Measurements from ENCODE around the gene MED13L.

MED13L gene

DNA sequence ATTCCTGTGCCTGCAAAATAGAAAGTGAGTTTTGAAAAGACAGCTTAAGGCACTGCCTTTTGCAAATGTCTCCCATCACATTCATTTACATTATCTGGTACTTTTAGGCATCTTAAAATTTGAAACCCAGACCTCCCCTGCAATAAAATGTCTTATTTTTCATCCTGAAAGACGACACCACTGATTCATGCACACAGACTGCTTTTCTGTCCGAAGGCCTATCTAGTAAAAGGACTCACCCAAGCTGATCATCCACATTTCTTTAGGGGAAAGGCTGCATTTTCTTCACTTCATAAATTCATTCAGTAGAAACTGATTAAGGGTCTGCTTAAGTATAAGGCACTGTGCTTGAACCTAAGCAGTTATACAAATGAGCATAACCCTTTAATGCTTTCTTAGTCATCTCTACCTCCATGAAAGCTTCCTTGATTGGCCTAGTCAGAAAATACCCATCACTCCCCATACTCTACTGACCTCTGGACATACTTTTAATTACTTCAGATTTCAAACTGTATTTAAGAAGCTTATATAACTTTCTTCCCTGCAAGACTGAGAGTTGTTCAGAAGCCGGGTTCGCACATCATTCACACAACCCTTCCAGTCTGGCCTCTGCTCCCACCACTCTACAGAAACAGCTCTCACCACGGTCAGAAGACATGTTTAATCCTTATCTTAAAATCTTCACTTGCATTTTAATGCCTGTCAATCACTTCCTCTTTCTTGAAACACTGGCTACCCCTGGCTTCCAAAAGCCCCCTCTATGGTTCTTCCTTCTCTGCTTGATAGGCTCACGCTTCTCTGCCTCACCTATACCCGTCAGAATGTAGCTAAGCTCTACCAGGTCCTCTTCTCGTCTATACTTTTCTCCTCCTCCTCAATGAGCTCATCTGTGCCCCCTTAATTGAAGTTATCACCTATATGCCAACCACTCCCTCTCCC is 288.6 kb downstream of the MED13L start:
- no peak overlapping the region for H4K8ac ChIP-seq (ENCODE audit: low read depth, low read length)
- peak overlapping the region; percentile 14 for H3K27ac ChIP-seq (ENCODE audit: low read depth, low read length)
- no peak overlapping the region for H2BK120ac ChIP-seq (ENCODE audit: low read depth, low read length)
- WGBS (ENCODE audit: extremely low coverage, insufficient coverage, low lambda C conversion rate), result no CpG with 5 or more reads among the region's 8 CpGs
- H3K4me2 ChIP-seq (ENCODE audit: low read length), result no peak overlapping the region
- H3K23ac ChIP-seq (ENCODE audit: low read length), result no peak overlapping the region
- no peak overlapping the region for H3K4ac ChIP-seq (ENCODE audit: low read depth, low read length)
- peaks cover 5% of the 10 kb centered on the region for H3K36me3 ChIP-seq (ENCODE audit: control insufficient read depth, insufficient read depth, low read length)
- H2AK5ac ChIP-seq (ENCODE audit: low read length), result no peak overlapping the region
- H3K18ac ChIP-seq (ENCODE audit: low read length), result no peak overlapping the region
- H3K79me1 ChIP-seq (ENCODE audit: low read length), result peaks cover 9% of the 10 kb centered on the region
- H3K4me3 ChIP-seq (ENCODE audit: low read length), result no peak overlapping the region
- peaks cover 4% of the 10 kb centered on the region for H3K79me2 ChIP-seq (ENCODE audit: control insufficient read depth, insufficient read depth, low read length)
- H2BK5ac ChIP-seq (ENCODE audit: low read length), result no peak overlapping the region
- DNase-seq, result no peak
- H4K5ac ChIP-seq (ENCODE audit: low read length), result no peak overlapping the region
- no peak overlapping the region for H3K56ac ChIP-seq (ENCODE audit: low read length)
- H3K27me3 ChIP-seq (ENCODE audit: insufficient read depth, low read length, poor library complexity), result no peaks in the 10 kb centered on the region
- no peak overlapping the region for H2BK15ac ChIP-seq (replicated peaks; ENCODE audit: low read depth)
- H3K4me1 ChIP-seq (ENCODE audit: control insufficient read depth, low read depth, low read length), result peaks cover 12% of the 10 kb centered on the region
- H3K9ac ChIP-seq (ENCODE audit: low read length), result no peak overlapping the region

DNA sequence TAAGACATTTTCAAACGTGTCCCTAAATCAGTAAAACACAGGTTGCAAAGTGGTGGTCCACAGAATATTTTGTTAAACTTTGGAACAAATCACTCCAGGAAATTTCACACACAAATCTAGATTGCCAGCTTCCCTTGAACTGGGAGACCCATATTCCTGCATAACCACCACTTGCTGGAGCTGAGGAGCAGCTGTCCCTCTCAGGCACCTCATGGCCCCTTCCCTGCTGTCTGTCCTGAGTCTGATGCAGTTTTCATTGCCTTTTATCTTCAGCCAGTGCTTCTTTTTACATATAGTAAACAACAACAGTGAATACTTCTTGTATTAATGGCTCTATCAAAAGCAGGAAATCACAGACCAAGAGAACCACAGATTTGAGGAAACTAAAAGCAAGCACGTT is 289.3 kb downstream of the MED13L start:
- H3K4me1 ChIP-seq (ENCODE audit: control insufficient read depth, low read depth, low read length), result peaks cover 12% of the 10 kb centered on the region
- H3K27me3 ChIP-seq (ENCODE audit: insufficient read depth, low read length, poor library complexity), result no peaks in the 10 kb centered on the region
- H3K56ac ChIP-seq (ENCODE audit: low read length), result no peak overlapping the region
- H2BK15ac ChIP-seq (replicated peaks; ENCODE audit: low read depth), result no peak overlapping the region
- peak; percentile 48 for DNase-seq
- no peak overlapping the region for H3K4me2 ChIP-seq (ENCODE audit: low read length)
- H3K36me3 ChIP-seq (ENCODE audit: control insufficient read depth, insufficient read depth, low read length), result peaks cover 5% of the 10 kb centered on the region
- no peak overlapping the region for H2BK120ac ChIP-seq (ENCODE audit: low read depth, low read length)
- whole genome bisulfite sequencing (ENCODE audit: extremely low coverage, insufficient coverage, low lambda C conversion rate), result no CpG with 5 or more reads among the region's 2 CpGs
- H3K4me3 ChIP-seq (ENCODE audit: low read length), result no peak overlapping the region
- no peak overlapping the region for H2BK5ac ChIP-seq (ENCODE audit: low read length)
- peaks cover 4% of the 10 kb centered on the region for H3K79me2 ChIP-seq (ENCODE audit: control insufficient read depth, insufficient read depth, low read length)
- H3K27ac ChIP-seq (ENCODE audit: low read depth, low read length), result no peak overlapping the region
- H3K79me1 ChIP-seq (ENCODE audit: low read length), result peaks cover 9% of the 10 kb centered on the region
- no peak overlapping the region for H4K8ac ChIP-seq (ENCODE audit: low read depth, low read length)
- H3K23ac ChIP-seq (ENCODE audit: low read length), result no peak overlapping the region
- no peak overlapping the region for H2AK5ac ChIP-seq (ENCODE audit: low read length)
- no peak overlapping the region for H3K4ac ChIP-seq (ENCODE audit: low read depth, low read length)
- no peak overlapping the region for H4K5ac ChIP-seq (ENCODE audit: low read length)
- H3K18ac ChIP-seq (ENCODE audit: low read length), result no peak overlapping the region
- no peak overlapping the region for H3K9ac ChIP-seq (ENCODE audit: low read length)

DNA sequence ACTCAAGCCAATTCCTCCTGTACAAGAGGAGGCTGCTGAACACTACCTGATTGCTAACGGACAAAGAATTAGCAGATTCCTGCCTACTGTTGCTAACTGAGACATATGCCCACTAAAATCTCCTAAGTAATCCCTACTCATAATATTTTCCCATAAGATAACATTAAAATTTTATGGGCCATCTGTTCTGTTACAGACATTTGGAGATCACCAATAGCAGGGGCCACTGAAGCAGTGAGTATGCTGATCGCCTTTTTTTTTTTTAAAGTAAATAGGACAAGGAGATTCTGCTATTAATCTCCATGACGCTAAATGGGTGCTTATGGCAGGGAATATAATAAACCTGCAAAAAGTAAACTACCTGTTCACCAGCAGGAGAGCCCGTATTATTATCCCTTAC is 292.9 kb downstream of the MED13L start:
- H3K56ac ChIP-seq (ENCODE audit: low read length), result no peak overlapping the region
- DNase-seq, result no peak
- H2BK15ac ChIP-seq (replicated peaks; ENCODE audit: low read depth), result no peak overlapping the region
- peaks cover 2% of the 10 kb centered on the region for H3K36me3 ChIP-seq (ENCODE audit: control insufficient read depth, insufficient read depth, low read length)
- H3K4me3 ChIP-seq (ENCODE audit: low read length), result no peak overlapping the region
- H3K79me1 ChIP-seq (ENCODE audit: low read length), result peaks cover 7% of the 10 kb centered on the region
- no peak overlapping the region for H3K18ac ChIP-seq (ENCODE audit: low read length)
- H3K9ac ChIP-seq (ENCODE audit: low read length), result no peak overlapping the region
- H3K23ac ChIP-seq (ENCODE audit: low read length), result no peak overlapping the region
- no peaks in the 10 kb centered on the region for H3K27me3 ChIP-seq (ENCODE audit: insufficient read depth, low read length, poor library complexity)
- no peak overlapping the region for H2BK5ac ChIP-seq (ENCODE audit: low read length)
- no peak overlapping the region for H2AK5ac ChIP-seq (ENCODE audit: low read length)
- H3K27ac ChIP-seq (ENCODE audit: low read depth, low read length), result no peak overlapping the region
- H4K8ac ChIP-seq (ENCODE audit: low read depth, low read length), result no peak overlapping the region
- H3K4ac ChIP-seq (ENCODE audit: low read depth, low read length), result no peak overlapping the region
- no CpG with 5 or more reads among the region's 4 CpGs for WGBS (ENCODE audit: extremely low coverage, insufficient coverage, low lambda C conversion rate)
- H3K79me2 ChIP-seq (ENCODE audit: control insufficient read depth, insufficient read depth, low read length), result peaks cover 3% of the 10 kb centered on the region
- H2BK120ac ChIP-seq (ENCODE audit: low read depth, low read length), result no peak overlapping the region
- peaks cover 9% of the 10 kb centered on the region for H3K4me1 ChIP-seq (ENCODE audit: control insufficient read depth, low read depth, low read length)
- H3K4me2 ChIP-seq (ENCODE audit: low read length), result no peak overlapping the region
- H4K5ac ChIP-seq (ENCODE audit: low read length), result no peak overlapping the region

DNA sequence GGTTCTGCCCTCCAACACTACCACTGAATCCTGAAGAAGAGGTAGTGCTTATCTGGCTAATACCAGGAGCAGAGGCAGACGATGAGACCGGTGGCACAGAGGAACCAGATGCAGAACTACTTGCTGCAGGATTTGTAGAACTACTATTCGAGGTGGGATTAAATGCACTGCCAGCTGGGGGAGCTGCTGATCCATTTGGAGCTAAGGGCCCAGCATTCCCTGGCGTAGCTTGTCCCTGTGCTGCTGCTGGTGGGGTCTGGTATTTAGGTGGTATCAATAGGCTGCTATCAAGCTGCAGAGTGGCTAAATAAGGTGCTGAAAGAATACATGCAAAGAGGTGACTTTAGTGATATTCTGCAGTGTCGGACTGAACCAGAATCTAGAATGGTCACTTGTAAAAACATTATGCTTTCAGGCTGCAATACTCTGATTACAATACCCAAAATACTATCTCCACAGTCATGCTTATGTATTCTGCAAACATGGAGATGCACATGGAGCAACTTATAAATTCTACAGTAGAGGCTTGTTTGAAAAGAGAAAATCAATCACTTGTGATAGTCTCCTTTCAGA is 294.2 kb downstream of the MED13L start:
- H4K5ac ChIP-seq (ENCODE audit: low read length), result no peak overlapping the region
- H3K27me3 ChIP-seq (ENCODE audit: insufficient read depth, low read length, poor library complexity), result no peaks in the 10 kb centered on the region
- H3K79me2 ChIP-seq (ENCODE audit: control insufficient read depth, insufficient read depth, low read length), result peaks cover 3% of the 10 kb centered on the region
- H3K36me3 ChIP-seq (ENCODE audit: control insufficient read depth, insufficient read depth, low read length), result peaks cover 2% of the 10 kb centered on the region
- peaks cover 7% of the 10 kb centered on the region for H3K79me1 ChIP-seq (ENCODE audit: low read length)
- no peak overlapping the region for H3K27ac ChIP-seq (ENCODE audit: low read depth, low read length)
- no peak overlapping the region for H2BK15ac ChIP-seq (replicated peaks; ENCODE audit: low read depth)
- no CpG with 5 or more reads among the region's 5 CpGs for WGBS (ENCODE audit: extremely low coverage, insufficient coverage, low lambda C conversion rate)
- H3K56ac ChIP-seq (ENCODE audit: low read length), result no peak overlapping the region
- no peak overlapping the region for H3K18ac ChIP-seq (ENCODE audit: low read length)
- no peak overlapping the region for H3K4ac ChIP-seq (ENCODE audit: low read depth, low read length)
- H2BK120ac ChIP-seq (ENCODE audit: low read depth, low read length), result no peak overlapping the region
- H3K9ac ChIP-seq (ENCODE audit: low read length), result no peak overlapping the region
- no peak overlapping the region for H3K4me2 ChIP-seq (ENCODE audit: low read length)
- DNase-seq, result peak; percentile 76
- H2AK5ac ChIP-seq (ENCODE audit: low read length), result no peak overlapping the region
- no peak overlapping the region for H3K4me3 ChIP-seq (ENCODE audit: low read length)
- peaks cover 4% of the 10 kb centered on the region for H3K4me1 ChIP-seq (ENCODE audit: control insufficient read depth, low read depth, low read length)
- H2BK5ac ChIP-seq (ENCODE audit: low read length), result no peak overlapping the region
- H4K8ac ChIP-seq (ENCODE audit: low read depth, low read length), result no peak overlapping the region
- no peak overlapping the region for H3K23ac ChIP-seq (ENCODE audit: low read length)

DNA sequence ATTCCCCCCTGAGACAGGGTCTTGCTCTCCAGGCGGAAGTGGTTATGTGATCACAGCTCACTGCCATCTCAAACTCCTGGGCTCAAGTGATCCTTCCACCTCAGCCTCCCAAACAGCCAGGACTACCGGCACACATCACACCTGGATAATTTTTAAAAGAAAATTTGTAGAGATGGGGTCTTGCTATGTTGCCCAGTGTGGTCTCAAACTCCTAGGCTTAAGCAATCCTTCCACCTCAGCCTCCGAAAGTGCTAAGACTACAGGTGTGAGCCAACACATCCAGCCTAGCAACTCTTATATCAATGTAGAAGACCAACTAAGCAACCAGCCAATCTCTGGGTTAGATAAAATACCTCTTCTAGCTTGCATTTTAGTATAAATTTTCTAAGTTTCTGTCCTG is 297.2 kb downstream of the MED13L start:
- Histone ChIP-seq H3K56ac (ENCODE audit: low read length) (no peak overlapping the region), H3K36me3 (ENCODE audit: control insufficient read depth, insufficient read depth, low read length) (peaks cover 2% of the 10 kb centered on the region), H3K9ac (ENCODE audit: low read length) (no peak overlapping the region), H3K27me3 (ENCODE audit: insufficient read depth, low read length, poor library complexity) (no peaks in the 10 kb centered on the region), H3K23ac (ENCODE audit: low read length) (no peak overlapping the region), H4K5ac (ENCODE audit: low read length) (no peak overlapping the region), H3K79me1 (ENCODE audit: low read length) (no peaks in the 10 kb centered on the region), H3K4ac (ENCODE audit: low read depth, low read length) (no peak overlapping the region), H2BK5ac (ENCODE audit: low read length) (no peak overlapping the region), H3K18ac (ENCODE audit: low read length) (no peak overlapping the region), H3K4me1 (ENCODE audit: control insufficient read depth, low read depth, low read length) (no peaks in the 10 kb centered on the region), H4K8ac (ENCODE audit: low read depth, low read length) (no peak overlapping the region), H2BK15ac (replicated peaks; ENCODE audit: low read depth) (no peak overlapping the region), H3K27ac (ENCODE audit: low read depth, low read length) (no peak overlapping the region), H2BK120ac (ENCODE audit: low read depth, low read length) (no peak overlapping the region), H3K4me3 (ENCODE audit: low read length) (no peak overlapping the region), H3K4me2 (ENCODE audit: low read length) (no peak overlapping the region), H3K79me2 (ENCODE audit: control insufficient read depth, insufficient read depth, low read length) (no peaks in the 10 kb centered on the region), H2AK5ac (ENCODE audit: low read length) (no peak overlapping the region)
- DNase-seq, result no peak
- WGBS (ENCODE audit: extremely low coverage, insufficient coverage, low lambda C conversion rate), result no CpG with 5 or more reads among the region's 3 CpGs
